ENCODE results near the gene KLK10.
"Not testable (repeated sequence)": the region's sequence is repeated elsewhere in the genome, so short reads cannot be mapped to it uniquely, and the experiment has no call there.

KLK10 gene

GRCh38 chr19:51002089-51002532, 17.4 kb downstream of the KLK10 start:
- DNase-seq = no peak
- Mint-ChIP-seq H3K27me3 (peaks cover 54 to 62% of the 10 kb centered on the region in 2 donors), H3K9me3 (peaks cover 0 to 1% of the 10 kb centered on the region in 2 donors), H3K27ac (no peak overlapping the region), H3K4me1 (peaks cover 2 to 5% of the 10 kb centered on the region in 2 donors), H3K36me3 (no peaks in the 10 kb centered on the region), H3K4me3 (no peak overlapping the region)
- no peak for ATAC-seq (replicated peaks)

- no peaks in the 10 kb centered on the region for H3K36me3 Mint-ChIP-seq
- peaks cover 2 to 5% of the 10 kb centered on the region in 2 donors for H3K4me1 Mint-ChIP-seq
- H3K27me3 Mint-ChIP-seq = peaks cover 58 to 68% of the 10 kb centered on the region in 2 donors
- no peak within 1 kb of the TSS for H3K27ac Mint-ChIP-seq
- DNase-seq (no peak), ATAC-seq (replicated peaks) (no peak)
- H3K4me3 Mint-ChIP-seq = no peak within 1 kb of the TSS
- H3K9me3 Mint-ChIP-seq = peaks cover 0 to 3% of the 10 kb centered on the region in 2 donors
Observed at GRCh38 chr19:51001515-51001914, 18.0 kb downstream of the KLK10 start, which contains the start of gene KLK8. TSS of gene KLK8 (minus strand) at chr19:51001604. CDS start at chr19:51001167, 437 bp downstream.

DNA sequence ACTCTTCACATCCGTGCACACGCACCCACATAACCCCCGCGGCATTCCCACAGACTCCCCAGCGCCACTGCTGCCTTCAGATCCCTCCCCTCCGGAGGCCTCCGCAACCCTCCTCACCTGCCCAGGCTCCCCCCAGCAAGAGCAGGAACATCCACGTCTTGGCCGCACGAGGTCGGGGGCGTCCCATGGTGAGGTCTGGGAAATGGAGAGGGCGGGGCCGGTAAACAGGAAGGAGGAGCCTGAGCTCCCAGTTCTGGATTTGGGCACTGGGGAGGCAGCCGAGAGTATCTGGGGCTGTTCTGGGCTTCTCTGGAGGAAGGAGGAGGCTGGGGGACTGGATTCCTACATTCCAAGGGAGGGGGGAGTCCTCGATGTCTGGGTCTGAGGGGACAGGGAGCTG, 18.5 kb downstream of the KLK10 start:
- Mint-ChIP-seq H3K36me3 (no peaks in the 10 kb centered on the region), H3K9me3 (peaks cover 0 to 3% of the 10 kb centered on the region in 2 donors), H3K4me3 (no peak overlapping the region), H3K27ac (no peak overlapping the region), H3K4me1 (peaks cover 0 to 5% of the 10 kb centered on the region in 2 donors), H3K27me3 (peaks cover 54 to 69% of the 10 kb centered on the region in 2 donors)
- ATAC-seq (replicated peaks) (no peak), DNase-seq (no peak)

DNA sequence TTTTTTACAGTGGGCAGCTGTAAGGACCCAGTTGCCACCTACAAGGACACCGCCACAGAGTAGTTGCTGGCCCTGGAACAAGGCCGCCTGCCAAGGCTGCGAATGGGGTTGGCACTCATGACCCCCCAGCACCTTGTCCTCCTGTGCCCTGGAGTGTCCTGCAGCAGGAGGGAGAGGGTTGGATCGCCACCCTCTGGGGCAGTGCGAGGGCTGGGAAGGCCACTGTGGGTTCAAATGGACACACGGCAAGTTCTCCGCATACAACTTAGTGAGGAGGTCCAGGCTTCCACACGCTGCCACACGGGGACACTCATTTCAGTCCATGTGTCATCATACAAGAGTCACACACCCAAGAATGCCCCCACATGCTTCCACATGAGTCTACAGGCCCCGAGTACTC, 19.1 kb downstream of the KLK10 start:
- Mint-ChIP-seq H3K9me3 (peaks cover 0 to 3% of the 10 kb centered on the region in 2 donors), H3K4me3 (no peak overlapping the region), H3K4me1 (peaks cover 0 to 5% of the 10 kb centered on the region in 2 donors), H3K36me3 (no peaks in the 10 kb centered on the region), H3K27ac (no peak overlapping the region), H3K27me3 (peaks cover 52 to 69% of the 10 kb centered on the region in 2 donors)
- no peak for DNase-seq
- ATAC-seq (replicated peaks) = no peak

- H3K9me3 Mint-ChIP-seq = peaks cover 0 to 6% of the 10 kb centered on the region in 2 donors
- peaks cover 52 to 62% of the 10 kb centered on the region in 2 donors for H3K27me3 Mint-ChIP-seq
- H3K36me3 Mint-ChIP-seq = no peaks in the 10 kb centered on the region
- DNase-seq (no peak), ATAC-seq (replicated peaks) (no peak)
- no peak overlapping the region for H3K27ac Mint-ChIP-seq
- H3K4me3 Mint-ChIP-seq = no peak overlapping the region
- H3K4me1 Mint-ChIP-seq = peaks cover 0 to 5% of the 10 kb centered on the region in 2 donors
Observed at GRCh38 chr19:50998686-50999085, 20.8 kb downstream of the KLK10 start.

DNA sequence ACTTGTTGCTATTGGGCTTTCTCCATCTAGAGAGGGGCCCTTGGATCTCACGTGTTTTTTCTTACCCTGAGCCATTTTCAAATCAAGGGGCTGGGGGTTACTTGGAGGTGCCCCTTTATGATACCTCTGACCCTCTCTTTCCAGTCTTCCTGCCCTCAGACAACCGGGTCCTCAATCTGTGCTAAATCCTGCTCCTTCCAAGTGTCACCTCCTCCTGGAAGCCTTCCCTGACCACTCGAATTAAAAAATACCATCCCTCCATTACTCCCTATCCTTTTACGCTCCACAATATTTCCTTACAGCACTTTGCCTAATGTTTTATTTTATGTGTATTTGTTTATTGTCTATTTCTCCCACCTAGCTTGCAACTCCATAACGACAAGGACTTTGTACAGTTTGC, 21.4 kb downstream of the KLK10 start:
- H3K27ac Mint-ChIP-seq = no peak overlapping the region
- H3K4me1 Mint-ChIP-seq = peaks cover 0 to 5% of the 10 kb centered on the region in 2 donors
- ATAC-seq (replicated peaks) (no peak), DNase-seq (no peak)
- H3K4me3 Mint-ChIP-seq = no peak overlapping the region
- peaks cover 49 to 56% of the 10 kb centered on the region in 2 donors for H3K27me3 Mint-ChIP-seq
- H3K9me3 Mint-ChIP-seq = peaks cover 0 to 4% of the 10 kb centered on the region in 2 donors
- no peaks in the 10 kb centered on the region for H3K36me3 Mint-ChIP-seq

DNA sequence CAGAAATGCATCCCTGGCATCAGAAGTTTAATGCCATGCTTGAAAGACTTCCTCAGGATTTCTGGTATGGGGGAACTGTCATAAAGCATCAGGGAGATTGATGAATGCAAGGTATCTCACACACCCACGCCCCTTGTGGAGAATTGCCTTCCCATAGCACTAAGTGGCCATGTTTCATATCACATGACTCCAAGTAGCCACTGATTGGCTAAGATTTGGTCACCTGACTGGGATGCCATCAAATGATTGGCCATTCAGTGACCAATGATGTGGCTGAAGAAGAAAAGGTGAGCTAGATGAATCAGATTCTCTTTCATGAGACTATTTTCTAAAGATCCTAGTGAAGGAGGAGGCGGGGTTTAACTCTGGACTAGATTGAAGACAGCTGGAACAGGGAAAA, 25.4 kb downstream of the KLK10 start:
- peaks cover 4 to 6% of the 10 kb centered on the region in 2 donors for H3K9me3 Mint-ChIP-seq
- H3K4me3 Mint-ChIP-seq = no peak overlapping the region
- peaks cover 31 to 33% of the 10 kb centered on the region in 2 donors for H3K27me3 Mint-ChIP-seq
- no peak overlapping the region for H3K27ac Mint-ChIP-seq
- no peaks in the 10 kb centered on the region for H3K4me1 Mint-ChIP-seq
- no peaks in the 10 kb centered on the region for H3K36me3 Mint-ChIP-seq
- DNase-seq (no peak), ATAC-seq (replicated peaks) (no peak)

DNA sequence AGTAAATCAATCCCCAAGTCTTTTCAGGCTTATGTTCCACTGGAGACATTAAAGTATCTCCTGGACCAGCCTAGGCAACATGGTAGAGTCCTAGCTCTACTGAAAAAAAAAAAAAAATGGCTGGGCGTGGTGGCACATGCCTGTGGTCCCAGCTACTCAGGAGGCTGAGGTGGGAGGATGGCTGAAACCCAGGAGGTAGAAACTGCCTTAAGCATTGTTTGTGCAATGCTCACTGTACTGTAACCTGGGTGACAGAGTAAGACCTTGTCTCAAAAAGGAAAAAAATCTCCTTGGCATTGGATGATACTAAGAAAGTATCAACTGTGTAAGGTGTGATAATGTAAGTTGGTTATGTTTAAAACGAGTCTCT, 26.9 kb downstream of the KLK10 start:
- ATAC-seq (replicated peaks) (no peak), DNase-seq (no peak)
- H3K36me3 Mint-ChIP-seq = no peaks in the 10 kb centered on the region
- H3K4me3 Mint-ChIP-seq = no peak overlapping the region
- H3K27ac Mint-ChIP-seq = no peak overlapping the region
- peaks cover 21 to 29% of the 10 kb centered on the region in 2 donors for H3K27me3 Mint-ChIP-seq
- no peaks in the 10 kb centered on the region for H3K4me1 Mint-ChIP-seq
- peaks cover 4 to 6% of the 10 kb centered on the region in 2 donors for H3K9me3 Mint-ChIP-seq

DNA sequence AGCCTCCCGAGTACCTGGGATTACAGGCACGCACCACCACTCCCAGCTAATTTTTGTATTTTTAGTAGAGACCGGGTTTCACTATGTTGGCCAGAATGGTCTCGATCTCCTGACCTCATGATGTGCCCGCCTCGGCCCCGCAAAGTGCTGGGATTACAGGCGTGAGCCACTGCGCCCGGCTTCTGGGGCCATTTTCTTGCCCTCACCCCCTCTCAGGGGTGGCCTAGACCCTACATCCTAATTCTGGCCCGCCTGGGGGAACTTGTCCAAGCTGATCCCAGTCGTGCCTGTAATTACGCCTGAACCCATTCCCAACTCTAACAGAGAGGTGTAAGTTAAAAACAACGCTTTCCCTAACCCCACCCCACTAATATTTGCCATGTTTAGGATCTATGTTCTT, 35.1 kb downstream of the KLK10 start:
- DNase-seq; ATAC-seq (replicated peaks); H3K9me3 Mint-ChIP-seq; H3K4me1 Mint-ChIP-seq; H3K4me3 Mint-ChIP-seq; H3K36me3 Mint-ChIP-seq; H3K27ac Mint-ChIP-seq: not testable (repeated sequence)
- H3K27me3 Mint-ChIP-seq = peaks cover 44 to 53% of the 10 kb centered on the region in 2 donors

DNA sequence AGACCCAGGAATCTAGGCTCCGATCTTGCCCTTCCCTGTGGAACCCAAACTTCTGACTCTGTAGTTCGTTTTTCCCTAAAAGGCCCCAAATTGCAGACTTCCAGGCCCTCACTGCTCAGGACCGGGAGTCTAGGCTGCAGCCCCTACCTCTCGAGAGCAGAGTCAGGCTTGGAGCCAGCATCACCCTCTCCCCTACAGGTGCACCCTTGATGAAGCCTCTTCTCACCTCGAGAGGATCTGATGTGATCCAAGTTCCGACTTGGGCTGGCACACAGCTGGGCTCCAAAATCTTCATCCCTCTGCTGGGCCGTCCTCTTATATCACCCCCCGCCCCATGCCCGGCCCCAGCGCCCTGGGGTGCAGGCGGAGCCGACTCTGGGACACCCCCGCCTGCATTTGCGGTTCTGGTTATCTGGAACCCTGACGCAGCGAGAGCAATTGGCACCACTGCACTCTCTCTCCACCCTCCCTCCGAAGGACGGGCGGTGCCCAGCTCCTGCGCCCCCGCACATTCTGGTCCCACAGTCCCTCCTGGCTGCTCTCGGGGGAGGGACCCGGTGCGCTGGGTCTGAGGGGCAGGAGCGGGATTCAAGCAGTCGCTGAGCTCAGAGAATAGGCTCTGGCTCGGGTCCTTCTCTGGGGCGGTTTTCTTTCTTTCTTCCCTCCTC, 35.8 kb downstream of the KLK10 start, which contains the start of gene KLK7:
Gene KLK7 (minus strand): TSS at position 293 of the 668 bp plus-strand sequence. CDS start 1,518 bp downstream, outside the sequence.
- ATAC-seq (replicated peaks) (peak; percentile 16 to 20), DNase-seq (no peak)
- peaks cover 47 to 57% of the 10 kb centered on the region in 2 donors for H3K27me3 Mint-ChIP-seq
- no peak within 1 kb of the TSS for H3K27ac Mint-ChIP-seq
- H3K36me3 Mint-ChIP-seq = no peaks in the 10 kb centered on the region
- H3K9me3 Mint-ChIP-seq = peaks cover 0 to 3% of the 10 kb centered on the region in 2 donors
- no peak within 1 kb of the TSS for H3K4me3 Mint-ChIP-seq
- H3K4me1 Mint-ChIP-seq = no peaks in the 10 kb centered on the region

DNA sequence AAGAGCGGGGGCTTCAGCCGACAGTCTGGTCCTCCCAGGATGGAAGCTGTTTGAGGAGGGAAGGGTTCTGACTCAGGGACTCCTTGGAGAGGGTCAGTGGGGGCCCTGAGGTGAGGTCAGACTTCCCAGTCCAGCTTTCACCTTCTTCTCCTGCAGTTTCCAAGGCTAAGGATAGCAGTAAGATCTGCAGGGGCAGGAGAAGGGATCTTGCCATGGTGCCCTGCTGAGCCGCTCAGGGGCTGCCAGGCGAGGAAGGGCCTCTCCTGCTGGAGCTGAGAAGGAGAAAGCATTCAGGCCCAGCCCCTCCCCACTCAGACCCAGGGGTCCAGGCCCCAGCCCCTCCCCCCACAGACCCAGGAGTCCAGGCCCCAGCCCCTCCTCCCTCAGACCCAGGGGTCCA, 37.3 kb downstream of the KLK10 start:
- Mint-ChIP-seq H3K27me3 (peaks cover 59 to 60% of the 10 kb centered on the region in 2 donors), H3K4me3 (no peak overlapping the region), H3K4me1 (no peaks in the 10 kb centered on the region), H3K9me3 (peaks cover 0 to 3% of the 10 kb centered on the region in 2 donors), H3K27ac (no peak overlapping the region), H3K36me3 (no peaks in the 10 kb centered on the region)
- DNase-seq (no peak), ATAC-seq (replicated peaks) (no peak)

- no peaks in the 10 kb centered on the region for H3K36me3 Mint-ChIP-seq
- peaks cover 61 to 62% of the 10 kb centered on the region in 2 donors for H3K27me3 Mint-ChIP-seq
- no peaks in the 10 kb centered on the region for H3K4me1 Mint-ChIP-seq
- no peak overlapping the region for H3K4me3 Mint-ChIP-seq
- no peak for DNase-seq
- H3K27ac Mint-ChIP-seq = no peak overlapping the region
- peaks cover 0 to 3% of the 10 kb centered on the region in 2 donors for H3K9me3 Mint-ChIP-seq
- no peak for ATAC-seq (replicated peaks)
Observed at GRCh38 chr19:50981587-50982146, 37.8 kb downstream of the KLK10 start.

DNA sequence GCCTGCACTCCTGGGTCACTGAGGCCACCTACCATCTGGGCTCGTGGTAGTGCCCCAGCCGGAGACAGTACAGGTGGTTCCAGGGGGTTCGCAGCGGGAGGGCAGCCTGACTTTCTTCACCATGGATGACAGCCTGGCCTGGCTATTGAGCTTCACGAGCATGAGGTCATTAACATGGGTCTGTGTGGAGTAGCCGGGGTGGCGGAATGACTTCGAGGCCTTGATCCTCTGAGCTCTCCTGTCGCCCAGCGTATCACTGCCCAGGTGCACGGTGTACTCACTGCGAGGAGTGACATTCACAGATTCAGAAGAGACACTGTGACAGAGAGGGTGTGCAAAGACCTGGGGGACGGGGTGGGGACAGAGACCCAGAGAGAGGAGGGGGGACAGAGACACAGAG, 39.3 kb downstream of the KLK10 start:
- DNase-seq = no peak
- no peak for ATAC-seq (replicated peaks)
- Mint-ChIP-seq H3K27ac (no peak overlapping the region), H3K9me3 (peaks cover 0 to 3% of the 10 kb centered on the region in 2 donors), H3K4me1 (no peaks in the 10 kb centered on the region), H3K4me3 (no peak overlapping the region), H3K36me3 (no peaks in the 10 kb centered on the region), H3K27me3 (peaks cover 66 to 67% of the 10 kb centered on the region in 2 donors)

DNA sequence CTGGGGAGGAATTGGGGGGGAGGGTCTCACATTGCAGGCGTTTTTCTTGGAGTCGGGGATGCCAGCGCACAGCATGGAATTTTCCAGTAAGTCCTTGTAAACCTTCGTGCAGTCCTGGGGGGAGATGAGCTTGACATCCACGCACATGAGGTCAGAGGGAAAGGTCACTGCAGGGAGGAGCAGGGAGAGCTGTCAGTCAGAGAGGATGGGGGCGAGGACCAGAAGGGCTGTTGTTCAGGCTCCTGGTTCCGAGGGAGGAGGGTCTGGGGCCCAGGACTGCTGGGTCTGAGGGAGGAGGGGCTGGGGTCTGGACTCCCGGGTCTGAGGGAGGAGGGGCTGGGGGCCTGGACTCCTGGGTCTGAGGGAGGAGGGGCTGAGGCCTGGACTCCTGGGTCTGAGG, 39.8 kb downstream of the KLK10 start:
- ATAC-seq (replicated peaks) (no peak), DNase-seq (no peak)
- Mint-ChIP-seq H3K9me3 (no peaks in the 10 kb centered on the region), H3K27ac (no peak overlapping the region), H3K4me3 (no peak overlapping the region), H3K27me3 (peaks cover 62 to 66% of the 10 kb centered on the region in 2 donors), H3K4me1 (no peaks in the 10 kb centered on the region), H3K36me3 (no peaks in the 10 kb centered on the region)

Data from stimulated activated naive B cell treated with anti-CD40 and anti-IgM and Interleukin-4, amounts not matched to agents 10 μg/mL and 1 μg/mL and 100 μg/mL, for 72 hours (primary cell).